ENCODE data around the gene ADARB1.

The ADARB1 gene

GRCh38 chr21:45241357-45241756 is 167.0 kb downstream of the ADARB1 start:
- Histone ChIP-seq H3K4me3 (ENCODE audit: low read depth in 1 of 2, low read length in 2 of 2) (no peak overlapping the region), H3K4me2 (ENCODE audit: insufficient read depth, low read length) (no peak overlapping the region), H3K9me3 (ENCODE audit: insufficient read depth, low read length, severe bottlenecking) (peaks cover 3% of the 10 kb centered on the region), H3K36me3 (ENCODE audit: insufficient read depth, low read length) (no peaks in the 10 kb centered on the region), H4K20me1 (ENCODE audit: insufficient read depth, low read length) (no peaks in the 10 kb centered on the region), H3K27me3 (ENCODE audit: insufficient read depth, low read length, poor library complexity) (no peaks in the 10 kb centered on the region), H3K79me2 (ENCODE audit: insufficient read depth, low read length) (no peaks in the 10 kb centered on the region), H3K4me1 (ENCODE audit: insufficient read depth, low read length) (no peaks in the 10 kb centered on the region), H3K9ac (ENCODE audit: low read depth, low read length) (no peak overlapping the region), H3K27ac (ENCODE audit: low read length) (no peak overlapping the region), H2AFZ (ENCODE audit: low read depth, low read length) (no peak overlapping the region)
- DNase-seq (no peak), ATAC-seq (ENCODE audit: insufficient read depth, low read depth) (no peak)
- TF ChIP-seq CTCF (IDR thresholded peaks at IDR 0.05; ENCODE audit: borderline replicate concordance, extremely low read depth, low read length, poor library complexity, severe bottlenecking) (no peak), EZH2 (IDR thresholded peaks at IDR 0.05; ENCODE audit: borderline replicate concordance, low read depth, low read length, severe bottlenecking) (no peak)

GRCh38 chr21:45243603-45244002 is 169.2 kb downstream of the ADARB1 start:
- no peak overlapping the region for H3K4me2 ChIP-seq (ENCODE audit: insufficient read depth, low read length)
- H3K4me3 ChIP-seq (ENCODE audit: low read depth in 1 of 2, low read length in 2 of 2), result no peak overlapping the region
- H3K79me2 ChIP-seq (ENCODE audit: insufficient read depth, low read length), result no peaks in the 10 kb centered on the region
- DNase-seq (no peak), ATAC-seq (ENCODE audit: insufficient read depth, low read depth) (no peak)
- H2AFZ ChIP-seq (ENCODE audit: low read depth, low read length), result no peak overlapping the region
- no peaks in the 10 kb centered on the region for H3K36me3 ChIP-seq (ENCODE audit: insufficient read depth, low read length)
- no peaks in the 10 kb centered on the region for H4K20me1 ChIP-seq (ENCODE audit: insufficient read depth, low read length)
- H3K9me3 ChIP-seq (ENCODE audit: insufficient read depth, low read length, severe bottlenecking), result peaks cover 3% of the 10 kb centered on the region
- no peak for TF ChIP-seq CTCF (IDR thresholded peaks at IDR 0.05; ENCODE audit: borderline replicate concordance, extremely low read depth, low read length, poor library complexity, severe bottlenecking)
- TF ChIP-seq EZH2 (IDR thresholded peaks at IDR 0.05; ENCODE audit: borderline replicate concordance, low read depth, low read length, severe bottlenecking), result no peak
- no peaks in the 10 kb centered on the region for H3K4me1 ChIP-seq (ENCODE audit: insufficient read depth, low read length)
- no peak overlapping the region for H3K9ac ChIP-seq (ENCODE audit: low read depth, low read length)
- no peak overlapping the region for H3K27ac ChIP-seq (ENCODE audit: low read length)
- no peaks in the 10 kb centered on the region for H3K27me3 ChIP-seq (ENCODE audit: insufficient read depth, low read length, poor library complexity)

- Histone ChIP-seq H3K27ac (ENCODE audit: low read length) (no peak overlapping the region), H3K27me3 (ENCODE audit: insufficient read depth, low read length, poor library complexity) (no peaks in the 10 kb centered on the region), H3K4me3 (ENCODE audit: low read depth in 1 of 2, low read length in 2 of 2) (no peak overlapping the region), H3K9me3 (ENCODE audit: insufficient read depth, low read length, severe bottlenecking) (peaks cover 3% of the 10 kb centered on the region), H4K20me1 (ENCODE audit: insufficient read depth, low read length) (no peaks in the 10 kb centered on the region), H2AFZ (ENCODE audit: low read depth, low read length) (no peak overlapping the region), H3K4me2 (ENCODE audit: insufficient read depth, low read length) (no peak overlapping the region), H3K9ac (ENCODE audit: low read depth, low read length) (no peak overlapping the region), H3K36me3 (ENCODE audit: insufficient read depth, low read length) (no peaks in the 10 kb centered on the region), H3K4me1 (ENCODE audit: insufficient read depth, low read length) (no peaks in the 10 kb centered on the region), H3K79me2 (ENCODE audit: insufficient read depth, low read length) (no peaks in the 10 kb centered on the region)
- TF ChIP-seq EZH2 (IDR thresholded peaks at IDR 0.05; ENCODE audit: borderline replicate concordance, low read depth, low read length, severe bottlenecking) (no peak), CTCF (IDR thresholded peaks at IDR 0.05; ENCODE audit: borderline replicate concordance, extremely low read depth, low read length, poor library complexity, severe bottlenecking) (no peak)
- ATAC-seq (ENCODE audit: insufficient read depth, low read depth), result no peak
- no peak for DNase-seq
These were observed 170.5 kb downstream of the ADARB1 start for GRCh38 chr21:45244799-45245340.
